Chondrocyte (in vitro differentiated cells): ENCODE measurements around the gene GPR143. TPM values are rescaled to one million over a fixed set of nuclear protein-coding genes. Genes with fewer than 3 reads are reported as not detected.

Experiments used
- DNase-seq: peaks from one replicate; pipeline ENCODE4 v3.0.0; 2021; ENCODE audit warnings: mixed read lengths, low spot score
- H3K27ac Mint-ChIP-seq: one replicate; pipeline ENCODE4 v1.8.0; 2021; ENCODE audit warnings: mild to moderate bottlenecking, moderate library complexity, mixed read lengths; ENCODE audit not compliant: unreplicated experiment
- H3K27me3 Mint-ChIP-seq: 2 replicates; pipeline ENCODE4 v1.8.0; 2021; ENCODE audit warnings: low read depth, mixed read lengths
- H3K36me3 Mint-ChIP-seq: 2 replicates; pipeline ENCODE4 v1.8.0; 2021; ENCODE audit warnings: low read depth, mixed read lengths
- H3K4me1 Mint-ChIP-seq: 2 replicates; pipeline ENCODE4 v1.8.0; 2021; ENCODE audit warnings: low read depth, mild to moderate bottlenecking, mixed read lengths
- H3K4me3 Mint-ChIP-seq: one replicate; pipeline ENCODE4 v1.8.0; 2021; ENCODE audit warnings: mild to moderate bottlenecking, moderate library complexity, mixed read lengths; ENCODE audit not compliant: unreplicated experiment
- H3K9me3 Mint-ChIP-seq: 2 replicates; pipeline ENCODE4 v1.8.0; 2021; ENCODE audit warnings: low read depth, mixed read lengths
- CTCF ChIP-seq: fragments of 200-600 bp; sonication (generic); IDR thresholded peaks from 2 replicates; pipeline ENCODE4 v1.5.0; 2021; ENCODE audit warnings: antibody characterized with exemption, mild to moderate bottlenecking, moderate library complexity
- total RNA-seq: library from RNA; stranded (reverse); gene quantifications from 3 replicates; pipeline ENCODE4 v1.2.1, GENCODE V29; 2021

Gene GPR143
- total RNA-seq, 1 donor from 2014 or later = not detected

- Mint-ChIP-seq H3K9me3 (peaks cover 24% of the 10 kb centered on the region), H3K4me3 (no peak overlapping the region), H3K4me1 (no peaks in the 10 kb centered on the region), H3K27me3 (no peaks in the 10 kb centered on the region), H3K36me3 (peaks cover 8% of the 10 kb centered on the region), H3K27ac (no peak overlapping the region)
- DNase-seq = no peak
- no peak for TF ChIP-seq CTCF
These were observed 37.1 kb upstream of the GPR143 start for GRCh38 chrX:9802737-9803136.

- H3K4me3 Mint-ChIP-seq = no peak overlapping the region
- no peak for TF ChIP-seq CTCF
- no peaks in the 10 kb centered on the region for H3K27me3 Mint-ChIP-seq
- H3K36me3 Mint-ChIP-seq = peaks cover 10% of the 10 kb centered on the region
- no peaks in the 10 kb centered on the region for H3K4me1 Mint-ChIP-seq
- DNase-seq = no peak
- no peak overlapping the region for H3K27ac Mint-ChIP-seq
- peaks cover 30% of the 10 kb centered on the region for H3K9me3 Mint-ChIP-seq
These were observed 32.0 kb upstream of the GPR143 start for GRCh38 chrX:9797384-9798360.

- no peak for DNase-seq
- H3K4me3 Mint-ChIP-seq = no peak overlapping the region
- H3K27ac Mint-ChIP-seq = no peak overlapping the region
- peaks cover 2% of the 10 kb centered on the region for H3K36me3 Mint-ChIP-seq
- H3K27me3 Mint-ChIP-seq = no peaks in the 10 kb centered on the region
- peaks cover 6% of the 10 kb centered on the region for H3K4me1 Mint-ChIP-seq
- TF ChIP-seq CTCF = no peak
- H3K9me3 Mint-ChIP-seq = peaks cover 18% of the 10 kb centered on the region
These were observed 28.8 kb upstream of the GPR143 start for GRCh38 chrX:9794495-9794894.

- no peak overlapping the region for H3K4me3 Mint-ChIP-seq
- no peak for DNase-seq
- H3K4me1 Mint-ChIP-seq = peaks cover 14% of the 10 kb centered on the region
- H3K27ac Mint-ChIP-seq = no peak overlapping the region
- H3K36me3 Mint-ChIP-seq = peaks cover 2% of the 10 kb centered on the region
- peaks cover 12% of the 10 kb centered on the region for H3K9me3 Mint-ChIP-seq
- no peak for TF ChIP-seq CTCF
- no peaks in the 10 kb centered on the region for H3K27me3 Mint-ChIP-seq
These were observed 25.2 kb upstream of the GPR143 start for GRCh38 chrX:9790866-9791265.

- H3K4me3 Mint-ChIP-seq = no peak overlapping the region
- H3K9me3 Mint-ChIP-seq = peaks cover under 1% of the 10 kb centered on the region
- H3K4me1 Mint-ChIP-seq = peaks cover 14% of the 10 kb centered on the region
These were observed 23.9 kb upstream of the GPR143 start for GRCh38 chrX:9789555-9789954.

More at GRCh38 chrX:9789555-9789954, 23.9 kb upstream of the GPR143 start:
- no peak for DNase-seq
- TF ChIP-seq CTCF = no peak
- Mint-ChIP-seq H3K36me3 (no peaks in the 10 kb centered on the region), H3K27me3 (no peaks in the 10 kb centered on the region), H3K27ac (no peak overlapping the region)
